ENCODE data around the gene PSMA7. TPM values are rescaled to one million over a fixed set of nuclear protein-coding genes. Genes with fewer than 3 reads are reported as not detected.

PSMA7 gene
- total RNA-seq, 1 experiment from 2014 or later: 332 TPM

- Mint-ChIP-seq H3K9me3 (no peaks in the 10 kb centered on the region), H3K4me3 (no peak overlapping the region), H3K4me1 (peaks cover 22 to 25% of the 10 kb centered on the region in 2 experiments), H3K36me3 (ENCODE audit: insufficient read depth in 1 of 3, low read depth in 3 of 3) (peaks cover 21 to 50% (median 40%) of the 10 kb centered on the region in 3 experiments), H3K27ac (no peak overlapping the region; a peak in 1 of 7 replicates), H3K27me3 (ENCODE audit: low read depth) (no peaks in the 10 kb centered on the region)
- no peaks in the 10 kb centered on the region for H4K20me1 ChIP-seq (ENCODE audit: control insufficient read depth, insufficient read depth, insufficient read length)
- H2BK5ac ChIP-seq (ENCODE audit: insufficient read length, low read length): no peak overlapping the region
- no peaks in the 10 kb centered on the region for H3K4me1 ChIP-seq (ENCODE audit: insufficient read depth, low read length)
- H3K4ac ChIP-seq (ENCODE audit: low read depth, low read length): no peak overlapping the region
- TF ChIP-seq, protein P1, sequence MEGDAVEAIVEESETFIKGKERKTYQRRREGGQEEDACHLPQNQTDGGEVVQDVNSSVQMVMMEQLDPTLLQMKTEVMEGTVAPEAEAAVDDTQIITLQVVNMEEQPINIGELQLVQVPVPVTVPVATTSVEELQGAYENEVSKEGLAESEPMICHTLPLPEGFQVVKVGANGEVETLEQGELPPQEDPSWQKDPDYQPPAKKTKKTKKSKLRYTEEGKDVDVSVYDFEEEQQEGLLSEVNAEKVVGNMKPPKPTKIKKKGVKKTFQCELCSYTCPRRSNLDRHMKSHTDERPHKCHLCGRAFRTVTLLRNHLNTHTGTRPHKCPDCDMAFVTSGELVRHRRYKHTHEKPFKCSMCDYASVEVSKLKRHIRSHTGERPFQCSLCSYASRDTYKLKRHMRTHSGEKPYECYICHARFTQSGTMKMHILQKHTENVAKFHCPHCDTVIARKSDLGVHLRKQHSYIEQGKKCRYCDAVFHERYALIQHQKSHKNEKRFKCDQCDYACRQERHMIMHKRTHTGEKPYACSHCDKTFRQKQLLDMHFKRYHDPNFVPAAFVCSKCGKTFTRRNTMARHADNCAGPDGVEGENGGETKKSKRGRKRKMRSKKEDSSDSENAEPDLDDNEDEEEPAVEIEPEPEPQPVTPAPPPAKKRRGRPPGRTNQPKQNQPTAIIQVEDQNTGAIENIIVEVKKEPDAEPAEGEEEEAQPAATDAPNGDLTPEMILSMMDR (conservative IDR thresholded peaks at IDR 0.05): no peak
- no peaks in the 10 kb centered on the region for H3K27me3 ChIP-seq (ENCODE audit: insufficient read depth, low read length)
- no peak overlapping the region for H3K4me2 ChIP-seq (ENCODE audit: insufficient read depth, insufficient read length, low read length)
- no peak overlapping the region for H3K56ac ChIP-seq (ENCODE audit: insufficient read length, low read depth, low read length)
- no peak overlapping the region for H3K18ac ChIP-seq (ENCODE audit: insufficient read length, low read depth, low read length)
- no peak overlapping the region for H4K91ac ChIP-seq (ENCODE audit: insufficient read length, low read depth, low read length)
- no peak overlapping the region for H2BK15ac ChIP-seq (ENCODE audit: low read depth, low read length)
- peaks cover 6% of the 10 kb centered on the region; the same call in 1 of the 2 replicates for H3K79me2 ChIP-seq (ENCODE audit: insufficient read depth, low read length)
- no peak overlapping the region for H2BK120ac ChIP-seq (ENCODE audit: low read depth, low read length, poor library complexity, severe bottlenecking)
- H4K5ac ChIP-seq (ENCODE audit: insufficient read length, low read depth, low read length): no peak overlapping the region
- H2BK12ac ChIP-seq (ENCODE audit: insufficient read length, low read depth, low read length): no peak overlapping the region
- H3K14ac ChIP-seq (ENCODE audit: insufficient read depth, low read length): no peak overlapping the region
- no peak overlapping the region for H2AK5ac ChIP-seq (ENCODE audit: insufficient read length, low read length)
- H3K23me2 ChIP-seq (ENCODE audit: insufficient read length, low read depth, low read length, poor library complexity, severe bottlenecking): no peaks in the 10 kb centered on the region
- H3K27ac ChIP-seq (ENCODE audit: insufficient read length, low read depth, low read length): no peak overlapping the region
- DNase-seq: no peak
- no CpG with 5 or more reads among the region's 11 CpGs for WGBS (ENCODE audit: extremely low coverage, insufficient read length, low lambda C conversion rate)
- no peak overlapping the region for H3T11ph ChIP-seq (ENCODE audit: low read length)
- no peak overlapping the region for H3K23ac ChIP-seq (ENCODE audit: insufficient read length, low read depth, low read length)
- H2BK20ac ChIP-seq (ENCODE audit: low read depth, low read length, poor library complexity, severe bottlenecking): no peak overlapping the region
- H3K9me3 ChIP-seq (ENCODE audit: control insufficient read depth, low read depth, low read length): no peaks in the 10 kb centered on the region
- H3K9ac ChIP-seq (ENCODE audit: extremely low read depth, insufficient read length, low read length): no peak overlapping the region
- no peak overlapping the region for H2AFZ ChIP-seq (ENCODE audit: low read length)
- H4K8ac ChIP-seq (replicated peaks; ENCODE audit: insufficient read length, low read depth, low read length): no peak overlapping the region
- no peaks in the 10 kb centered on the region for H3K79me1 ChIP-seq (ENCODE audit: insufficient read depth, low read depth, low read length, poor library complexity, severe bottlenecking)
These were observed 15.9 kb upstream of the PSMA7 start for GRCh38 chr20:62159052-62159451.
